Measurements from ENCODE around the gene ADCY10. TPM values are rescaled to one million over a fixed set of nuclear protein-coding genes. Genes with fewer than 3 reads are reported as not detected.
"Not testable (repeated sequence)": the region's sequence is repeated elsewhere in the genome, so short reads cannot be mapped to it uniquely, and the experiment has no call there.

The ADCY10 gene
- total and polyA plus RNA-seq, 5 donors, result 0.09 to 0.50 (median 0.29) TPM

DNA sequence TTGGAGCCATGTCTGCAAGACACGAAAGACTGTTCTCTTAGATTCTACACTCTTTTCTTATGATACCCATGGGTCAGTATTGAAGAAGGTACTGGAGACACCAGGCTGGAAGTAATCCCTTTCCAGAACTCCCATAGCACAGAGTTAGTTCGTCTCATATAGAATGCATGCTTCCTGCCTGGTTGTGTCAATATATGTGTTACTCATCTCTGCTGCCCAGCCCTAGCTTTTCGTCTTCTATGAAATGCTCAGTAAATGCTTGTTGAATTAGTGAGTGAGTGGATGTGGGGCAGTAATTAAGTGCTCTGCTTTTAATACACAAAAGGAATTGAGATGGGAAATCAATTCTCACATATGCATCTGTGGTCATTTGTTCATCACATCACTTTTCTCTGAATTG, 32.1 kb downstream of the ADCY10 start:
- Histone ChIP-seq H3K9me3 (ENCODE audit: control insufficient read depth, low read length) (no peaks in the 10 kb centered on the region), H3K4me3 (ENCODE audit: low read length) (no peak overlapping the region), H3K27me3 (ENCODE audit: control insufficient read depth, insufficient read depth) (no peaks in the 10 kb centered on the region), H3K4me1 (ENCODE audit: control insufficient read depth, insufficient read depth, low read length) (peaks cover 1% of the 10 kb centered on the region), H3K27ac (ENCODE audit: low read length) (no peak overlapping the region)
- ATAC-seq (no peak), DNase-seq (no peak)
- WGBS, result 88% methylated on average over 3 of the region's 3 CpGs
- intact Hi-C loops (cut with DNase I), result no loop called here

DNA sequence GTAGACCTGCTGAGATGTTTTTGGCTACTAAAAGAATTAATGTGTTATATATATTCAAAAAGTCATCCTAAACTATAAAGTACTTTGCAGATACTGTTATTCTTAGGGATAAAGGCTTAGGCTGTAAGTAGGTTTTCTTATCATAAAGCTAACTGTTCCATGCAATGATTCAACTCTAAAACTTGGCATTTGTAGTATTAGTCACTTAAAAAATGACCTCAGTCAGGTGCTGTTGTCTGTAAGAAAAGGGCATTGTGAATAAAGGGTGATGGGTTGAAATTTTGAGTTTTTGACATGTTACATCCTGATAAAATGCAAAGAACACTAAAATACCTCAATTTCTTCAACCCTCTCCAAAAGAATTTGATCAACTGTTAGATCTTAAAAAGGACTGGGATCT, 32.9 kb downstream of the ADCY10 start:
- no peak overlapping the region for H3K4me3 ChIP-seq (ENCODE audit: low read length)
- no peak for ATAC-seq
- no peaks in the 10 kb centered on the region for H3K27me3 ChIP-seq (ENCODE audit: control insufficient read depth, insufficient read depth)
- H3K27ac ChIP-seq (ENCODE audit: low read length), result no peak overlapping the region
- peaks cover 1% of the 10 kb centered on the region for H3K4me1 ChIP-seq (ENCODE audit: control insufficient read depth, insufficient read depth, low read length)
- intact Hi-C loops (cut with DNase I), result no loop called here
- DNase-seq, result no peak
- H3K9me3 ChIP-seq (ENCODE audit: control insufficient read depth, low read length), result no peaks in the 10 kb centered on the region

DNA sequence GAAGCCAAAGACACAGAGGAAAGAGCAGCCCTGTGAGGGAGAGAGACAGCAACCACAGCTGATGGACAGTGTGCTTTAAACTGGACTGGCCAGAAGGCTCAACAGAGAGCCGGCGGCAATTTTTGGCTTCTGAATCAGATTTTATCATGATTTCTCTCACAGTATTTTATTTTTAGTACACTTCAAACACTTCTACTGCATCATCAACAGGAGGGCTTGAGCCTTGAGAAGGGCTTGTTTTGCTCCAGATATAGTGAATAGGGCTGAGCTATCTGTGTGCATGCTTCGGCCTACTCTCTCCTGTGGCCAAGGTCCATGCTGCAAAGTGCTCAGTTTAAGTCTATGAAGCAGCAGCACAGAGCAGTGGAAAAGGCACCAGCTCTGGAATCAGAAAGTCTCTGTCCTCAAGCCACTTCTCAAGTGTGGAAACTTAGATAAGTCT, 33.3 kb downstream of the ADCY10 start:
- 46% methylated on average over 3 of the region's 3 CpGs for WGBS

DNA sequence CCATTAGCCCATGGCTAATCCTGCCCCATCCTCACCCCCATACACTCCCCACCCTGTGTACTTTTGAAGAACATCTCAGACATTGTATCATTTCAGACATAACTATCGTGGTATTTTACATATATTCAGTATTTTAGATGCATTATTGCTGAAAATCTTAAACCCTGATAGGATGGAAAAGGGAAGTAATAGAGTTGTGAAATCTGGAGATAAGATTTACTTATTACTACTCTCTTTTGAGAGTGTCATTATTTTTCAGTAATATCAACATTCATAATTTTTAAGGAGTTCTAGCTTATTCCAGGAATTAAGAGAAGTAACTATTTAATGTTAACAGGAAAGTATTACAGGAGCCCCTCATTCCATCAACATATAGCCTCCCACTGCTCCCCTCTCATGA, 34.4 kb downstream of the ADCY10 start:
- Histone ChIP-seq H3K9me3 (ENCODE audit: control insufficient read depth, low read length) (no peaks in the 10 kb centered on the region), H3K27me3 (ENCODE audit: control insufficient read depth, insufficient read depth) (no peaks in the 10 kb centered on the region), H3K4me1 (ENCODE audit: control insufficient read depth, insufficient read depth, low read length) (peaks cover 1% of the 10 kb centered on the region), H3K4me3 (ENCODE audit: low read length) (no peak overlapping the region), H3K27ac (ENCODE audit: low read length) (no peak overlapping the region)
- WGBS, result 78% methylated on average over 1 of the region's 1 CpG
- intact Hi-C loops (cut with DNase I), result no loop called here
- no peak for DNase-seq
- ATAC-seq, result no peak

More for the DNA sequence above, 33.3 kb downstream of the ADCY10 start:
- no peak overlapping the region for H3K27ac ChIP-seq (ENCODE audit: low read length)
- H3K27me3 ChIP-seq (ENCODE audit: control insufficient read depth, insufficient read depth), result no peaks in the 10 kb centered on the region
- DNase-seq (no peak), ATAC-seq (peak; percentile 71 to 76)
- peaks cover 1% of the 10 kb centered on the region for H3K4me1 ChIP-seq (ENCODE audit: control insufficient read depth, insufficient read depth, low read length)
- intact Hi-C loops (cut with DNase I), result no loop called here
- no peaks in the 10 kb centered on the region for H3K9me3 ChIP-seq (ENCODE audit: control insufficient read depth, low read length)
- H3K4me3 ChIP-seq (ENCODE audit: low read length), result no peak overlapping the region

DNA sequence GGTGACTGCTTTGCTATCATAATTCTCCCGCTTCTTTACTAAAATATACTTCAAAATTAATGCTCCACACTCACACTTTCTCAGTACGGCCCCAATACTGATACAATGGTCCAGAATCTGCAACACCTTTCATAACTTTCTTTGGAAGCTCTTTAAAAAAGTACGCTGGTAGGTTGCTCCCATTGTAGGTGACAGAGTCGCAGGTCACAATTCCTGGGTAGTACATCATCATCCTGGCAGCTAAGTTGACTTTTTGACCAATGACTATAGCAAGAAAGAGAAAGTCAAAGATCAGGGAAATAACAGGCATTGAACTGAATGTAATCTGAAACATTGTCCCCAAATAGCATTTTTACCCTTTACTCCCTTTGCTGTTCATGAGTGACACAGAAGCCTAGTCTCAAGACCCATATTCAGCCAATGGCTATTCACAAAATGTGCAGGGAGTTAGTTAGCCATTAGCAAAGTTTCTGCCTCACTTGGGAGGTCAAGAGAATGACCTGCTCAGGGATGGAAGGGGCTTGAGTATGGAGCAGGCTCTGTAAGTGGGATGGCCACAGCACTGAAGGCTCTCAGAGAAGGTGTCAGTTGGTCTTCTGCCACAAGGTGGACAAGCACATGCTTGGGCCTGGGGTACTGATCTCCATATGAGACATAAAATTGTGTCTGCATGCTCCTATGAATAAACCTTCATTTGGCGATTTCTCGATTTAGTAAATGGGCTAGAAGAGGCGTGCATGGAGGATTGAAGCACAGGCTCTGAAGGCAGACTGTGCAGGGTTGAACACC, 35.4 kb downstream of the ADCY10 start:
- ATAC-seq, result no peak
- Histone ChIP-seq H3K9me3 (ENCODE audit: control insufficient read depth, low read length) (no peaks in the 10 kb centered on the region), H3K4me3 (ENCODE audit: low read length) (no peak overlapping the region), H3K27ac (ENCODE audit: low read length) (no peak overlapping the region), H3K4me1 (ENCODE audit: control insufficient read depth, insufficient read depth, low read length) (peaks cover 1% of the 10 kb centered on the region), H3K27me3 (ENCODE audit: control insufficient read depth, insufficient read depth) (no peaks in the 10 kb centered on the region)
- intact Hi-C loops (cut with DNase I), result no loop called here
- no peak for DNase-seq
- WGBS, result 96% methylated on average over 7 of the region's 7 CpGs

DNA sequence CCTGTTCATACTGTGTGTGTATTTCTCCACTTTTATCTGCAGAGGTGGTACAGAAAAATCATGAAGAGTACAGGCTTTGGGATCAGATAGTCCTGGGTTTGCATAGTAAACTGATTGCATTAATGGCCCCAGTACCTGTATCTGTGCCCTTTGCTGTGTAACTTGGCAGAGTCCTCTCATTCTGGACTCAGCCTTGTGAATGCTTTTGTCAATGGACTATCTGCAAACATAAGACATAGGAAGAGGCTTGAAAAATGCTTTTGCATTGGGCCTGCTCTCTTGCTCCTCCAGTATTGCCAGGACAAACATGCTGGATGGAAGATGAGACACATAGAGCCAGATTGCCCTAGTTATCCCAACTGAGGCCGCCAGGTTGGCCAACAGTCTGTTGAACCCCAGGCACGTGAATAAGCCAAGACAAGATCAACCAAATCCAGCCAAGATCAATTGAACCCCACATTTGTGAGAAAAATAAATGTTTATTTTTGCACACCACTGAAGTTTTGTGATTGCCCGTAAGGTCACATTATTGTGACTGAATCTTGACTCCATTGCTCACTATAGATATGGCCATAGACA, 37.2 kb downstream of the ADCY10 start:
- H3K9me3 ChIP-seq (ENCODE audit: control insufficient read depth, low read length), result no peaks in the 10 kb centered on the region
- no peak overlapping the region for H3K4me3 ChIP-seq (ENCODE audit: low read length)
- intact Hi-C loops (cut with DNase I), result no loop called here
- no peak overlapping the region for H3K27ac ChIP-seq (ENCODE audit: low read length)
- WGBS, result 97% methylated on average over 3 of the region's 3 CpGs
- H3K27me3 ChIP-seq (ENCODE audit: control insufficient read depth, insufficient read depth), result no peaks in the 10 kb centered on the region
- DNase-seq, result no peak
- peaks cover 1% of the 10 kb centered on the region for H3K4me1 ChIP-seq (ENCODE audit: control insufficient read depth, insufficient read depth, low read length)
- ATAC-seq, result no peak

DNA sequence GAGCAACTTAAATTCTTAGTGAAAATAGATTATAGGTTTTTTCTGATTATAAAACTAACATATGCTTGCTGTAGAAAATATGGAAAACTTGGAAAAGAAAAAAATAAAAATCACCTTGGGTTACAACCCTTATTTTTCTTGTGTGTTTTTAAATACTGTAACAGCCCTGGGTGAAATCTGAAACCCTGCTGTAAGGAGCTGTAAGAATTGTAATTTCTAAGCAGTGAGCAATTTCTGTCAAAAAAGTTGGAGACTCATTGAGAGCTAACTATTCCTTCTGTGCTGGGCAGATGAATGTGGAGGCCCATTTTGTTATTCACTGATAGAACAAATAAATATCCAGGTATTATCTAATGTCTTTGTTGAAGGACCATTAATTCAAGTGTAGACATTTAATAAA, 42.6 kb downstream of the ADCY10 start:
- no peak overlapping the region for H3K4me3 ChIP-seq (ENCODE audit: low read length)
- no peaks in the 10 kb centered on the region for H3K4me1 ChIP-seq (ENCODE audit: control insufficient read depth, insufficient read depth, low read length)
- no peaks in the 10 kb centered on the region for H3K9me3 ChIP-seq (ENCODE audit: control insufficient read depth, low read length)
- no peak overlapping the region for H3K27ac ChIP-seq (ENCODE audit: low read length)
- intact Hi-C loops (cut with DNase I), result no loop called here
- DNase-seq (no peak), ATAC-seq (no peak)
- no peaks in the 10 kb centered on the region for H3K27me3 ChIP-seq (ENCODE audit: control insufficient read depth, insufficient read depth)

GRCh38 chr1:167869157-167870001, 44.6 kb downstream of the ADCY10 start:
- H3K9me3 ChIP-seq (ENCODE audit: control insufficient read depth, low read length); intact Hi-C loops (cut with DNase I); ATAC-seq; DNase-seq; H3K4me3 ChIP-seq (ENCODE audit: low read length); H3K27me3 ChIP-seq (ENCODE audit: control insufficient read depth, insufficient read depth); H3K27ac ChIP-seq (ENCODE audit: low read length); H3K4me1 ChIP-seq (ENCODE audit: control insufficient read depth, insufficient read depth, low read length): not testable (repeated sequence)
- WGBS, result 55% methylated on average over 16 of the region's 16 CpGs

GRCh38 chr1:167866739-167867414, 47.1 kb downstream of the ADCY10 start:
- not testable (repeated sequence) for H3K27me3 ChIP-seq (ENCODE audit: control insufficient read depth, insufficient read depth)

GRCh38 chr1:167866326-167866725, 47.6 kb downstream of the ADCY10 start:
- 96% methylated on average over 2 of the region's 2 CpGs for WGBS
- intact Hi-C loops (cut with DNase I); H3K27me3 ChIP-seq (ENCODE audit: control insufficient read depth, insufficient read depth); H3K27ac ChIP-seq (ENCODE audit: low read length); H3K4me3 ChIP-seq (ENCODE audit: low read length); H3K4me1 ChIP-seq (ENCODE audit: control insufficient read depth, insufficient read depth, low read length); DNase-seq; H3K9me3 ChIP-seq (ENCODE audit: control insufficient read depth, low read length); ATAC-seq: not testable (repeated sequence)

More at GRCh38 chr1:167866739-167867414, 47.1 kb downstream of the ADCY10 start:
- H3K9me3 ChIP-seq (ENCODE audit: control insufficient read depth, low read length); H3K4me3 ChIP-seq (ENCODE audit: low read length); H3K27ac ChIP-seq (ENCODE audit: low read length); intact Hi-C loops (cut with DNase I); DNase-seq; ATAC-seq; H3K4me1 ChIP-seq (ENCODE audit: control insufficient read depth, insufficient read depth, low read length): not testable (repeated sequence)
- 88% methylated on average over 8 of the region's 8 CpGs for WGBS
